Ishikawa (cell line): Measurements from ENCODE around the gene CASP10.
A peak's percentile ranks its signal among the peaks of the same experiment; 100 is the strongest.

Experiments
- CEBPB ChIP-seq: IDR thresholded peaks from 2 replicates; pipeline ENCODE4 v1.6.1; 2012
- CREB1 ChIP-seq: IDR thresholded peaks from 2 replicates; pipeline ENCODE4 v1.6.1; 2012; ENCODE audit warnings: low read depth
- EGR1 ChIP-seq: IDR thresholded peaks from 2 replicates; pipeline ENCODE4 v1.6.1; 2012
- EP300 ChIP-seq: IDR thresholded peaks from 2 replicates; pipeline ENCODE4 v1.6.1; 2012; ENCODE audit warnings: borderline replicate concordance
- FOXM1 ChIP-seq: IDR thresholded peaks from 2 replicates; pipeline ENCODE4 v1.6.1; 2012; ENCODE audit warnings: low read depth, borderline replicate concordance
- NFIC ChIP-seq: IDR thresholded peaks from 2 replicates; pipeline ENCODE4 v1.6.1; 2012
- RAD21 ChIP-seq: IDR thresholded peaks from 2 replicates; pipeline ENCODE4 v1.6.1; 2012; ENCODE audit warnings: low read depth
- TAF1 ChIP-seq: IDR thresholded peaks from 2 replicates; pipeline ENCODE4 v1.6.1; 2012; ENCODE audit warnings: low read depth, mild to moderate bottlenecking
- TCF12 ChIP-seq: IDR thresholded peaks from 2 replicates; pipeline ENCODE4 v1.6.1; 2012; ENCODE audit warnings: low read depth
- TEAD4 ChIP-seq: IDR thresholded peaks from 2 replicates; pipeline ENCODE4 v1.6.1; 2012
- YY1 ChIP-seq: IDR thresholded peaks from 2 replicates; pipeline ENCODE4 v1.6.1; 2012; ENCODE audit warnings: low read depth
- ZBTB7A ChIP-seq: IDR thresholded peaks from 2 replicates; pipeline ENCODE4 v1.6.1; 2012; ENCODE audit warnings: low read depth
- TF ChIP-seq, protein P1 (sequence below): IDR thresholded peaks from 2 replicates; pipeline ENCODE4 v1.6.1; 2012
- TF ChIP-seq, protein P2 (sequence below): IDR thresholded peaks from 2 replicates; pipeline ENCODE4 v1.6.1; 2012
- TF ChIP-seq, protein P3 (sequence below): IDR thresholded peaks from 2 replicates; pipeline ENCODE4 v1.6.1; 2012; ENCODE audit warnings: low read depth, mild to moderate bottlenecking

CASP10 gene, protein sequence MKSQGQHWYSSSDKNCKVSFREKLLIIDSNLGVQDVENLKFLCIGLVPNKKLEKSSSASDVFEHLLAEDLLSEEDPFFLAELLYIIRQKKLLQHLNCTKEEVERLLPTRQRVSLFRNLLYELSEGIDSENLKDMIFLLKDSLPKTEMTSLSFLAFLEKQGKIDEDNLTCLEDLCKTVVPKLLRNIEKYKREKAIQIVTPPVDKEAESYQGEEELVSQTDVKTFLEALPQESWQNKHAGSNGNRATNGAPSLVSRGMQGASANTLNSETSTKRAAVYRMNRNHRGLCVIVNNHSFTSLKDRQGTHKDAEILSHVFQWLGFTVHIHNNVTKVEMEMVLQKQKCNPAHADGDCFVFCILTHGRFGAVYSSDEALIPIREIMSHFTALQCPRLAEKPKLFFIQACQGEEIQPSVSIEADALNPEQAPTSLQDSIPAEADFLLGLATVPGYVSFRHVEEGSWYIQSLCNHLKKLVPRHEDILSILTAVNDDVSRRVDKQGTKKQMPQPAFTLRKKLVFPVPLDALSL

DNA sequence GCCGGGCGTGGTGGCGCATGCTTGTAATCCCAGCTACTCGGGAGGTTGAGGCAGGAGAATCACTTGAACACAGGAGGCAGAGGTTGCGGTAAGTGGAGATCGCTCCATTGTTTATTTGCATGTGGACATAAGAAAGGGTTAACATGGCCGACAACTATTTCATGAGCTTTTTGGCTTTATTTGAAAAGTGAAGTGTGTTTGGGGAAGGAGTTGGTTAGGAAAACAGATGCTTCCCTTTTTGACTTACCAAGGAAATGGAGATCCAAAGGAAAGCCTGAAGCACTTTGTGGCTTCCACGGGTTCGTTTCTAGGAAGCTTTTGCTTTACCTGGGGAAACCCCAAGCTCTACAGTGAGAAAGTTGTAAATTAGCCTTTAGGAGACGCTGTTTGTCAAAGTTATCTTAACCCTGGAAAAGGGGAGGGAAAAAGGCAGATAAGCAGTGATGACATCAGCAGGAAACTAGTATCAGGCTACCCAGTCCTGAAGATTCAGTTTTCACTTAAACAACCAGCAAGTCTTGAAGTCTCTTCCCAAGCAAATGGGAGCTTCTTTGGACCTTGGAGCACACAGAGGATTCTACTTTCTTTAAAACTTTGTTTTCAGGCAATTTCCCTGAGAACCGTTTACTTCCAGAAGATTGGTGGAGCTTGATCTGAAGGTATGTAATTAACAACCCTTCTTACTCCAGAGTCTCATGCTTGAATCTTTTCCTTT, at the start of gene CASP10:
TSS of gene CASP10 (plus strand) at position 492 of the 715 bp plus-strand sequence. CDS start 2,637 bp downstream, outside the sequence.
- TF ChIP-seq EGR1 = no peak
- no peak for TF ChIP-seq NFIC
- TF ChIP-seq, protein P1, sequence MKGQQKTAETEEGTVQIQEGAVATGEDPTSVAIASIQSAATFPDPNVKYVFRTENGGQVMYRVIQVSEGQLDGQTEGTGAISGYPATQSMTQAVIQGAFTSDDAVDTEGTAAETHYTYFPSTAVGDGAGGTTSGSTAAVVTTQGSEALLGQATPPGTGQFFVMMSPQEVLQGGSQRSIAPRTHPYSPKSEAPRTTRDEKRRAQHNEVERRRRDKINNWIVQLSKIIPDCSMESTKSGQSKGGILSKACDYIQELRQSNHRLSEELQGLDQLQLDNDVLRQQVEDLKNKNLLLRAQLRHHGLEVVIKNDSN = no peak
- 0 out of 2 replicates have a peak, but pooled peaks have one; percentile 34 for TF ChIP-seq CREB1
- TF ChIP-seq, protein P2, sequence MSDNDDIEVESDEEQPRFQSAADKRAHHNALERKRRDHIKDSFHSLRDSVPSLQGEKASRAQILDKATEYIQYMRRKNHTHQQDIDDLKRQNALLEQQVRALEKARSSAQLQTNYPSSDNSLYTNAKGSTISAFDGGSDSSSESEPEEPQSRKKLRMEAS = 0 out of 2 replicates have a peak, but pooled peaks have one; percentile 14
- peak; percentile 90 for TF ChIP-seq RAD21
- TF ChIP-seq EP300 = no peak

DNA sequence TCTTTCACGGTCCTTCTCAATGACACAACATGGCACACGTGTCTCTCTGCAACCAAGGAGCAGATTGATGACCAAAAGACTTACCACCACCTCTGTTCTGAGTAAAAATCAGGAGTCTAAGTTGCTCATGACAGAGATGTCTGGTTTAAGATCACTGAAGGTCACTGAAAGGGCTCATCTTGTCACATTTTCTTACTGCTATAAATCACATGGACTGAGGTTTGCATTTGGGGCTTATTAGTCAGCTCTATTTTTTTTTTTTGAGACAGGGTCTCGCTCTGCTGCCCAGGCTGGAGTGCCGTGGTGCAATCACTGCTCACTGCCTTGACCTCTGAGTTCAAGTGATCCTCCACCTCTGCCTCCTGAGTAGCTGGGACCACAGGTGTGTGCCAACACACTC, 47.6 kb upstream of the CASP10 start:
- TF ChIP-seq EP300 (no peak), RAD21 (no peak), CEBPB (no peak), TAF1 (no peak), TCF12 (no peak), YY1 (no peak), FOXM1 (no peak), CREB1 (no peak), TEAD4 (no peak), ZBTB7A (no peak), NFIC (no peak), EGR1 (no peak)
- TF ChIP-seq, protein P1 = no peak
- TF ChIP-seq, protein P3, sequence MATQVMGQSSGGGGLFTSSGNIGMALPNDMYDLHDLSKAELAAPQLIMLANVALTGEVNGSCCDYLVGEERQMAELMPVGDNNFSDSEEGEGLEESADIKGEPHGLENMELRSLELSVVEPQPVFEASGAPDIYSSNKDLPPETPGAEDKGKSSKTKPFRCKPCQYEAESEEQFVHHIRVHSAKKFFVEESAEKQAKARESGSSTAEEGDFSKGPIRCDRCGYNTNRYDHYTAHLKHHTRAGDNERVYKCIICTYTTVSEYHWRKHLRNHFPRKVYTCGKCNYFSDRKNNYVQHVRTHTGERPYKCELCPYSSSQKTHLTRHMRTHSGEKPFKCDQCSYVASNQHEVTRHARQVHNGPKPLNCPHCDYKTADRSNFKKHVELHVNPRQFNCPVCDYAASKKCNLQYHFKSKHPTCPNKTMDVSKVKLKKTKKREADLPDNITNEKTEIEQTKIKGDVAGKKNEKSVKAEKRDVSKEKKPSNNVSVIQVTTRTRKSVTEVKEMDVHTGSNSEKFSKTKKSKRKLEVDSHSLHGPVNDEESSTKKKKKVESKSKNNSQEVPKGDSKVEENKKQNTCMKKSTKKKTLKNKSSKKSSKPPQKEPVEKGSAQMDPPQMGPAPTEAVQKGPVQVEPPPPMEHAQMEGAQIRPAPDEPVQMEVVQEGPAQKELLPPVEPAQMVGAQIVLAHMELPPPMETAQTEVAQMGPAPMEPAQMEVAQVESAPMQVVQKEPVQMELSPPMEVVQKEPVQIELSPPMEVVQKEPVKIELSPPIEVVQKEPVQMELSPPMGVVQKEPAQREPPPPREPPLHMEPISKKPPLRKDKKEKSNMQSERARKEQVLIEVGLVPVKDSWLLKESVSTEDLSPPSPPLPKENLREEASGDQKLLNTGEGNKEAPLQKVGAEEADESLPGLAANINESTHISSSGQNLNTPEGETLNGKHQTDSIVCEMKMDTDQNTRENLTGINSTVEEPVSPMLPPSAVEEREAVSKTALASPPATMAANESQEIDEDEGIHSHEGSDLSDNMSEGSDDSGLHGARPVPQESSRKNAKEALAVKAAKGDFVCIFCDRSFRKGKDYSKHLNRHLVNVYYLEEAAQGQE = no peak
- TF ChIP-seq, protein P2 = no peak

DNA sequence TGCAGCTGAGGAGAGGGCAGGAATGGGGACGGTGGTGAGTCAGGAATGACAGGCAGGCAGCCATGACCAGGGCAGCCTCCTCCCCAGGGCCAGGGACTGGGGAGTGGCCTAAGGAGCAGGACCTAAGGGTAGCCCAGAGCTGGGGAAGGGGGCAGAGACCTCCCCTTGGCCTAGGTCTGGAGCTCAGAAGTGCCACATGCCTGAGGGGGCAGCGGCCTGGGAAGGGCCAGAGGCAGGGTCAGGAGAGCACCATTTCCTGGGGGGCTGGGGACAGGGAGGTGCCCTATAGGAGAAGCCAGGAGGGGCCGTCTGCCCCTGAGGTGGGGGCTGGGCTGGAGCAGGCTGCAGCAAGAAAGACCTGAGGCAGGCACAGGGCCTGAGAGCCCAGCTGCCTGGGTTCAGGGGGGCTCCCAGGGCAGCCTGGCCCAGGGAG, 46.0 kb upstream of the CASP10 start:
- TF ChIP-seq EP300 = no peak
- no peak for TF ChIP-seq TEAD4
- TF ChIP-seq RAD21 = no peak
- no peak for TF ChIP-seq EGR1
- TF ChIP-seq, protein P1 = no peak
- no peak for TF ChIP-seq NFIC
- no peak for TF ChIP-seq TCF12
- no peak for TF ChIP-seq CREB1
- TF ChIP-seq ZBTB7A = no peak
- TF ChIP-seq, protein P3 = no peak
- no peak for TF ChIP-seq FOXM1
- no peak for TF ChIP-seq CEBPB
- no peak for TF ChIP-seq TAF1
- TF ChIP-seq, protein P2 = no peak
- no peak for TF ChIP-seq YY1

DNA sequence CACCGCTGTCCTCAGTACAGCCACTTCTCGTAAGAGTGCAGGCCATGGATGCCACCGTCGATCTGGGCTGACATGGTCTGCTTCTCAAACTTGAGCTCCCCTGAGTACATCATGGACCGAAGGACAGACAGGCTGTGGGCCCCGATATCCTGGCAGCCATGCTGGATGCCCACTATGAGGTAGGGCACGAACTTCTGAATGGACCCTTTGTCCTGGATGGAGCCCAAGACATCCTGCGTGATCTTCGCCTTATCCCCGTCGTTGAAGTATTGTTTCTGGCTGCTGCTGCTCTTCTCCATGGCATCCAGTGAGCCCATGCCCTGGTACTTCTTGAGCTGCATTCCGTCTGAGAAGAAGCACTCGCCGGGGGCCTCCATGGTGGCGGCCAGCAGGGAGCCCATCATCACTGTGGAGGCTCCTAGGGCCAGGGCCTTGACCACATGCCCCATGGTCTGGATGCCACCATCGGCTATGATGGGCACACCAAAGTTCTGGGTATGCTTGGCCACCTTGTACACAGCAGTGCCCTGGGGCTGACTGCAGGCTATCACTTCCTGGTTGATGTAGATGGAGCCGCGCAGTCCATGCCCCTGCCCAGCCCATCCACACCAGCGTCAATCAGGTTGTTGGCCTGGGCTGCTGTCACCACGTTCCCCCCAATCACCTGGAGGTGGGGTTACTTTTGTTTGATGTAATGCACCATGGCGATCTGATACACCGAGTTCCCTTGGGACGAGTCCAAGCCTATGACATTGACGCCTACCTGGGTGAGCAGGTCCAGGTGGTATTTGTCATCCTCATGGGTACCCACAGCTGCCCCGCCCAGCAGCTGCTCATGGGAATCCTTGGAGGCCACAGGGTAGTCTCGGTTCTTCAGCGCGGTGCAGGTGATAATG, 45.2 kb upstream of the CASP10 start:
- TF ChIP-seq TEAD4 (no peak), CEBPB (no peak), EGR1 (no peak), YY1 (no peak), TAF1 (no peak), NFIC (no peak), CREB1 (no peak), TCF12 (no peak), ZBTB7A (no peak), RAD21 (no peak), EP300 (no peak), FOXM1 (no peak)
- TF ChIP-seq, protein P3 = no peak
- TF ChIP-seq, protein P2 = no peak
- TF ChIP-seq, protein P1 = no peak
